CD4-positive, alpha-beta T cell (primary cell): Measurements from ENCODE around the gene ATP5F1D. TPM values are rescaled to one million over a fixed set of nuclear protein-coding genes. Genes with fewer than 3 reads are reported as not detected.

Source experiments
- ATAC-seq: fragments of 200-7000 bp; cut with Tn5 transposase; one replicate; pipeline ENCODE4 v1.10.0; 2022; ENCODE audit warnings: mild to moderate bottlenecking; ENCODE audit not compliant: poor library complexity
- CTCF ChIA-PET: fragments of 350-600 bp; sonication (Branson Sonifier 250); formaldehyde crosslinking; loops from one replicate; lab custom pipeline; 2021; ENCODE audit warnings: antibody characterized with exemption, inconsistent platforms; lab: Charles Lee
- POLR2A ChIA-PET: fragments of 350-600 bp; sonication (Branson Sonifier 250); formaldehyde crosslinking; loops from one replicate; lab custom pipeline; 2021; ENCODE audit warnings: antibody characterized with exemption, inconsistent platforms; lab: Charles Lee
- DNase-seq, 14 experiments: peaks; one replicate each; pipeline ENCODE4 v3.0.0-alpha.2; 2013 to 2020; ENCODE audit warnings: mixed read lengths in 2 of 14
- H3K27ac ChIP-seq, 2 donors: one replicate each; pipeline versions ENCODE4 v1.5.1 to v1.7.0; 2013; ENCODE audit warnings: low read length in 2 of 2, low read depth in 1 of 2, mild to moderate bottlenecking in 1 of 2
- H3K27me3 ChIP-seq, 2 experiments: 1 replicate in 1 of 2; 2 replicates in 1 of 2; pipeline versions ENCODE4 v1.6.1 to v1.7.0; 2013; ENCODE audit warnings: low read length in 2 of 2, control low read depth in 1 of 2, mild to moderate bottlenecking in 1 of 2, moderate library complexity in 1 of 2; ENCODE audit not compliant: insufficient read depth in 2 of 2, control insufficient read depth in 1 of 2
- H3K36me3 ChIP-seq: one replicate; pipeline ENCODE4 v1.6.1; 2013; ENCODE audit warnings: low read length, control low read depth; ENCODE audit not compliant: insufficient read depth
- H3K4me1 ChIP-seq: one replicate; pipeline ENCODE4 v1.6.1; 2013; ENCODE audit warnings: low read length, control low read depth; ENCODE audit not compliant: insufficient read depth
- H3K4me3 ChIP-seq: one replicate; pipeline ENCODE4 v1.5.1; 2013; ENCODE audit warnings: mild to moderate bottlenecking, low read length, moderate library complexity
- H3K9me3 ChIP-seq, 2 experiments: 1 replicate in 1 of 2; 2 replicates in 1 of 2; pipeline versions ENCODE4 v1.6.1 to v1.7.0; 2013; ENCODE audit warnings: low read length in 2 of 2, mild to moderate bottlenecking in 2 of 2, control low read depth in 1 of 2, moderate library complexity in 1 of 2; ENCODE audit not compliant: control insufficient read depth in 1 of 2, insufficient read depth in 1 of 2
- H3K27ac Mint-ChIP-seq: one replicate; pipeline ENCODE4 v1.8.0; 2020; ENCODE audit warnings: mixed read lengths
- H3K27me3 Mint-ChIP-seq: one replicate; pipeline ENCODE4 v1.8.0; 2021; ENCODE audit warnings: mixed read lengths
- H3K36me3 Mint-ChIP-seq: one replicate; pipeline ENCODE4 v1.8.0; 2021; ENCODE audit warnings: low read depth, mixed read lengths
- H3K4me1 Mint-ChIP-seq: one replicate; pipeline ENCODE4 v1.8.0; 2021; ENCODE audit warnings: low read depth, mixed read lengths
- H3K4me3 Mint-ChIP-seq: one replicate; pipeline ENCODE4 v1.8.0; 2020; ENCODE audit warnings: mild to moderate bottlenecking, mixed read lengths
- H3K9me3 Mint-ChIP-seq: one replicate; pipeline ENCODE4 v1.8.0; 2020; ENCODE audit warnings: mixed read lengths
- intact Hi-C, 2 experiments: fragments of 100-400 bp; cut with DNase I in 1 of 2; cut with micrococcal nuclease in 1 of 2; formaldehyde crosslinking; loops; one replicate each; pipeline versions ENCODE4 v1.15.1 to v1.9.0; 2023 to 2025; cut with DNase I, micrococcal nuclease
- total RNA-seq, 174 experiments: library from RNA in 2 of 174; stranded (reverse) in 2 of 174; gene quantifications; one replicate each; pipeline ENCODE4 v1.2.3 and lab custom pipeline; 2021 to 2026
- TF ChIP-seq, protein P1 (sequence below): fragments of 200-600 bp; IDR thresholded peaks from one replicate; pipeline ENCODE4 v1.8.0; 2022; ENCODE audit warnings: antibody characterized with exemption, mild to moderate bottlenecking

Gene ATP5F1D
- total RNA-seq, 2 experiments from 2014 or later: 77.6 to 92.6 TPM

DNA sequence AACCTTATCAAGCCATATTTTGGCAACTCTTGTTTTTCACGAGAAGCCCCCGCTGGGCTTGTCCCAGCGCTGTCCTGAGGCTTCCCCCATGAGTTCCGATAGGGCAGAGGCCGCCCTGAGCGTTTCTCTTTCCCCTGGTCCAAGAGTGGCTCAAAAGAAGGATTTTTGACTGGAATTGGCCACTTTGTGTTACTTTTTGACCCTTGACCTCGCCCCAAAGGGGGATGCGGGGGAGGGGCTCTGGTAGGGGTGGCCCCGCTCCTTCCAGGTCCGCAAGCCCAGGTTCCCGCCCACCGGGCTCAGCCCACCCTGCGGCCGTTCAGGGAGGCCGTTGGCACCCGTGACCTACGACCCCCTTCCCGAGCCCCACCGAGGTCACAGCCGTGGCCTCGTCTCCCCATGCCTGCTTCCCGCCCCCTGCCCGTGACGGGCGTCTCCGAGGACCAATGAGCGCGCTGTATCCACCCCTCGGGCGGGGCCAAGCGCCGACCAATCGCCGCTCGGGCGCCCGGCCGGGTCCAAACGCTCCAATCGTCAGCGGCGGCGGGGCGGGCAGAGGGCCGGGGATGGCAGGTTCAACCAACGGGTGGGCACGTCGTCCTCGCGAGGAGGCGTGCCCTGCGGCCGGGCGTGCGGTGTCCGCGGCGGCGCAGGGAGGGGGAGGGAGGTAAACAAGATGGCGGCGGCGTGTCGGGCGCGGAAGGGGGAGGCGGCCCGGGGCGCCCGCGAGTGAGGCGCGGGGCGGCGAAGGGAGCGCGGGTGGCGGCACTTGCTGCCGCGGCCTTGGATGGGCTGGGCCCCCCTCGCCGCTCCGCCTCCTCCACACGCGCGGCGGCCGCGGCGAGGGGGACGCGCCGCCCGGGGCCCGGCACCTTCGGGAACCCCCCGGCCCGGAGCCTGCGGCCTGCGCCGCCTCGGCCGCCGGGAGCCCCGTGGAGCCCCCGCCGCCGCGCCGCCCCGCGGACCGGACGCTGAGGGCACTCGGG lies 36.1 kb upstream of the ATP5F1D start, which contains the start of gene STK11:
STK11 (plus strand) TSS at position 665 of the 986 bp plus-strand sequence. CDS start 1,136 bp downstream, outside the sequence.
- Histone ChIP-seq H3K4me3 (peak within 1 kb of the TSS; percentile 88), H3K4me1 (peaks cover 67% of the 10 kb centered on the region), H3K36me3 (peaks cover 6% of the 10 kb centered on the region), H3K27ac (peak within 1 kb of the TSS; percentile 48 to 64), H3K9me3 (no peaks in the 10 kb centered on the region), H3K27me3 (no peaks in the 10 kb centered on the region)
- TF ChIP-seq, protein P1, sequence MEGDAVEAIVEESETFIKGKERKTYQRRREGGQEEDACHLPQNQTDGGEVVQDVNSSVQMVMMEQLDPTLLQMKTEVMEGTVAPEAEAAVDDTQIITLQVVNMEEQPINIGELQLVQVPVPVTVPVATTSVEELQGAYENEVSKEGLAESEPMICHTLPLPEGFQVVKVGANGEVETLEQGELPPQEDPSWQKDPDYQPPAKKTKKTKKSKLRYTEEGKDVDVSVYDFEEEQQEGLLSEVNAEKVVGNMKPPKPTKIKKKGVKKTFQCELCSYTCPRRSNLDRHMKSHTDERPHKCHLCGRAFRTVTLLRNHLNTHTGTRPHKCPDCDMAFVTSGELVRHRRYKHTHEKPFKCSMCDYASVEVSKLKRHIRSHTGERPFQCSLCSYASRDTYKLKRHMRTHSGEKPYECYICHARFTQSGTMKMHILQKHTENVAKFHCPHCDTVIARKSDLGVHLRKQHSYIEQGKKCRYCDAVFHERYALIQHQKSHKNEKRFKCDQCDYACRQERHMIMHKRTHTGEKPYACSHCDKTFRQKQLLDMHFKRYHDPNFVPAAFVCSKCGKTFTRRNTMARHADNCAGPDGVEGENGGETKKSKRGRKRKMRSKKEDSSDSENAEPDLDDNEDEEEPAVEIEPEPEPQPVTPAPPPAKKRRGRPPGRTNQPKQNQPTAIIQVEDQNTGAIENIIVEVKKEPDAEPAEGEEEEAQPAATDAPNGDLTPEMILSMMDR: no peak
- POLR2A ChIA-PET: interaction anchor here (1.1 to 2.5 kb wide), 2 partner anchors 75 to 117 kb away, joined by 4 to 15 read pairs; no protein-coding TSS in a partner anchor
- DNase-seq (peak; percentile 98 to 100 (median 99)), ATAC-seq (peak; percentile 92)
- intact Hi-C loops: no loop called here
- no peaks in the 10 kb centered on the region for H3K9me3 Mint-ChIP-seq
- peak within 1 kb of the TSS; percentile 98 for H3K4me3 Mint-ChIP-seq
- no peaks in the 10 kb centered on the region for H3K27me3 Mint-ChIP-seq
- CTCF ChIA-PET: interaction anchor here (2.6 kb wide), 1 partner anchor 92 kb away, joined by 9 read pairs; no protein-coding TSS in a partner anchor
- H3K27ac Mint-ChIP-seq: peak within 1 kb of the TSS; percentile 93
- peaks cover 13% of the 10 kb centered on the region for H3K36me3 Mint-ChIP-seq
- H3K4me1 Mint-ChIP-seq: peaks cover 31% of the 10 kb centered on the region

DNA sequence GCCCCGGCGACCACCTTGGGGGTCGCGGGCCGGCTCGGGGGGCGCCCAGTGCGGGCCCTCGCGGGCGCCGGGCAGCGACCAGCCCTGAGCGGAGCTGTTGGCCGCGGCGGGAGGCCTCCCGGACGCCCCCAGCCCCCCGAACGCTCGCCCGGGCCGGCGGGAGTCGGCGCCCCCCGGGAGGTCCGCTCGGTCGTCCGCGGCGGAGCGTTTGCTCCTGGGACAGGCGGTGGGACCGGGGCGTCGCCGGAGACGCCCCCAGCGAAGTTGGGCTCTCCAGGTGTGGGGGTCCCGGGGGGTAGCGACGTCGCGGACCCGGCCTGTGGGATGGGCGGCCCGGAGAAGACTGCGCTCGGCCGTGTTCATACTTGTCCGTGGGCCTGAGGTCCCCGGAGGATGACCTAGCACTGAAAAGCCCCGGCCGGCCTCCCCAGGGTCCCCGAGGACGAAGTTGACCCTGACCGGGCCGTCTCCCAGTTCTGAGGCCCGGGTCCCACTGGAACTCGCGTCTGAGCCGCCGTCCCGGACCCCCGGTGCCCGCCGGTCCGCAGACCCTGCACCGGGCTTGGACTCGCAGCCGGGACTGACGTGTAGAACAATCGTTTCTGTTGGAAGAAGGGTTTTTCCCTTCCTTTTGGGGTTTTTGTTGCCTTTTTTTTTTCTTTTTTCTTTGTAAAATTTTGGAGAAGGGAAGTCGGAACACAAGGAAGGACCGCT lies 35.2 kb upstream of the ATP5F1D start:
- CTCF ChIA-PET: no interaction called here
- peak in 2 of 14 experiments; percentile 35 to 50 for DNase-seq

More for the DNA sequence above, 35.2 kb upstream of the ATP5F1D start:
- H3K36me3 ChIP-seq: peaks cover 8% of the 10 kb centered on the region
- Mint-ChIP-seq H3K27me3 (no peaks in the 10 kb centered on the region), H3K27ac (peak overlapping the region; percentile 93), H3K4me1 (peaks cover 31% of the 10 kb centered on the region), H3K36me3 (peaks cover 13% of the 10 kb centered on the region), H3K4me3 (peak overlapping the region; percentile 98), H3K9me3 (no peaks in the 10 kb centered on the region)
- H3K27ac ChIP-seq: peak overlapping the region; percentile 1 to 52
- intact Hi-C loops: no loop called here
- ATAC-seq: no peak
- no peaks in the 10 kb centered on the region for H3K27me3 ChIP-seq
- peaks cover 73% of the 10 kb centered on the region for H3K4me1 ChIP-seq
- no peaks in the 10 kb centered on the region for H3K9me3 ChIP-seq
- POLR2A ChIA-PET: interaction anchor here (0.8 to 0.9 kb wide), 2 partner anchors 10 to 11 kb away, joined by 3 to 5 read pairs; no protein-coding TSS in a partner anchor
- H3K4me3 ChIP-seq: peak overlapping the region; percentile 88
- TF ChIP-seq, protein P1: no peak
